HEK293 (cell line): ENCODE measurements around the gene MYADML2.

Experiments
- CTCF ChIA-PET: fragments of 350-600 bp; formaldehyde crosslinking; extraction: SDS; loops from one replicate; lab custom pipeline; 2021; ENCODE audit warnings: antibody characterized with exemption; lab: Yijun Ruan, JAX
- POLR2A ChIA-PET: fragments of 300-600 bp; formaldehyde crosslinking; extraction: SDS; loops from one replicate; lab custom pipeline; 2020; ENCODE audit warnings: antibody characterized with exemption, inconsistent platforms; lab: Yijun Ruan, JAX
- H3K27ac ChIP-seq: fragments of 200-500 bp; sonication (Bioruptor generic); 2 replicates; pipeline ENCODE4 v1.5.1; 2014; ENCODE audit warnings: low read depth, low read length, control low read depth, inconsistent platforms; ENCODE audit errors: extremely low read depth
- H3K36me3 ChIP-seq, 2 experiments: fragments of 200-500 bp in 1 of 2; sonication (Bioruptor generic) in 1 of 2; 1 replicate in 1 of 2; 2 replicates in 1 of 2; pipeline ENCODE4 v1.5.1; 2014 to 2017; ENCODE audit warnings: inconsistent platforms in 2 of 2, low read length in 2 of 2; ENCODE audit not compliant: control insufficient read depth in 2 of 2, insufficient read depth in 1 of 2
- H3K4me1 ChIP-seq: fragments of 200-500 bp; sonication (Bioruptor generic); 2 replicates; pipeline ENCODE4 v1.5.1; 2014; ENCODE audit warnings: mild to moderate bottlenecking, low read length, inconsistent platforms; ENCODE audit not compliant: control insufficient read depth, insufficient read depth
- H3K4me3 ChIP-seq: 2 replicates; pipeline ENCODE4 v1.5.1; 2011; ENCODE audit warnings: low read depth, mild to moderate bottlenecking, control low read depth, low read length, moderate library complexity
- H3K9me3 ChIP-seq: fragments of 200-500 bp; sonication (Bioruptor generic); 2 replicates; pipeline ENCODE4 v1.5.1; 2014; ENCODE audit warnings: low read depth, low read length, inconsistent platforms; ENCODE audit not compliant: control insufficient read depth, insufficient read depth
- BCL11A ChIP-seq: fragments of 450-650 bp; formaldehyde crosslinking; IDR thresholded peaks from 2 replicates; pipeline ENCODE4 v1.5.1; 2016; ENCODE audit warnings: low read depth, missing biosample characterization, missing genetic modification characterization
- EGR2 ChIP-seq: fragments of 450-650 bp; formaldehyde crosslinking; IDR thresholded peaks from 2 replicates; pipeline ENCODE4 v1.5.1; 2016; ENCODE audit warnings: low read depth, missing biosample characterization, missing genetic modification characterization
- YY2 ChIP-seq: fragments of 450-650 bp; formaldehyde crosslinking; IDR thresholded peaks from 2 replicates; pipeline ENCODE4 v1.5.1; 2016; ENCODE audit warnings: missing biosample characterization, missing genetic modification characterization
- ZBTB8A ChIP-seq: fragments of 450-650 bp; formaldehyde crosslinking; IDR thresholded peaks from 2 replicates; pipeline ENCODE4 v1.5.1; 2016; ENCODE audit warnings: missing biosample characterization, missing genetic modification characterization
- ZFHX2 ChIP-seq: fragments of 450-650 bp; formaldehyde crosslinking; conservative IDR thresholded peaks from 2 replicates; pipeline ENCODE4 v1.5.1; 2016; ENCODE audit warnings: missing biosample characterization, missing genetic modification characterization
- ZNF114 ChIP-seq: fragments of 450-650 bp; formaldehyde crosslinking; IDR thresholded peaks from 2 replicates; pipeline ENCODE4 v1.5.0; 2017; ENCODE audit warnings: missing biosample characterization, missing genetic modification characterization
- ZNF274 ChIP-seq, 2 experiments: fragments of 200-500 bp in 1 of 2; fragments of 450-650 bp in 1 of 2; sonication (Bioruptor generic) in 1 of 2; formaldehyde crosslinking in 1 of 2; IDR thresholded peaks; 2 replicates each; pipeline versions ENCODE4 v1.5.1 to v1.6.1; 2014 to 2016; ENCODE audit warnings: borderline replicate concordance in 1 of 2, inconsistent platforms in 1 of 2, low read length in 1 of 2, missing biosample characterization in 1 of 2, missing genetic modification characterization in 1 of 2
- ZNF292 ChIP-seq: fragments of 450-650 bp; formaldehyde crosslinking; IDR thresholded peaks from 2 replicates; pipeline ENCODE4 v1.5.1; 2016; ENCODE audit warnings: low read depth, missing biosample characterization, missing genetic modification characterization, borderline replicate concordance
- ZNF529 ChIP-seq: fragments of 450-650 bp; formaldehyde crosslinking; IDR thresholded peaks from 2 replicates; pipeline ENCODE4 v1.5.1; 2017; ENCODE audit warnings: missing genetic modification characterization, missing biosample characterization; ENCODE audit not compliant: insufficient replicate concordance
- ZNF544 ChIP-seq: fragments of 450-650 bp; formaldehyde crosslinking; IDR thresholded peaks from 2 replicates; pipeline ENCODE4 v1.5.0; 2017; ENCODE audit warnings: missing biosample characterization, missing genetic modification characterization
- ZNF621 ChIP-seq: fragments of 450-650 bp; formaldehyde crosslinking; IDR thresholded peaks from 2 replicates; pipeline ENCODE4 v1.5.1; 2017; ENCODE audit warnings: missing biosample characterization, missing genetic modification characterization
- ZNF707 ChIP-seq: fragments of 450-650 bp; formaldehyde crosslinking; IDR thresholded peaks from 2 replicates; pipeline ENCODE4 v1.5.1; 2016; ENCODE audit warnings: missing biosample characterization, missing genetic modification characterization
- ZNF791 ChIP-seq: fragments of 450-650 bp; formaldehyde crosslinking; IDR thresholded peaks from 2 replicates; pipeline ENCODE4 v1.5.1; 2016; ENCODE audit warnings: missing biosample characterization, missing genetic modification characterization
- TF ChIP-seq, protein P1 (sequence below): fragments of 450-650 bp; formaldehyde crosslinking; IDR thresholded peaks from 2 replicates; pipeline ENCODE4 v1.5.1; 2016; ENCODE audit warnings: missing biosample characterization, missing genetic modification characterization
- TF ChIP-seq, protein P2 (sequence below): fragments of 450-650 bp; formaldehyde crosslinking; IDR thresholded peaks from 2 replicates; pipeline ENCODE4 v1.5.1; 2016; ENCODE audit warnings: missing biosample characterization, missing genetic modification characterization
- TF ChIP-seq, protein P3 (sequence below): fragments of 450-650 bp; formaldehyde crosslinking; IDR thresholded peaks from 2 replicates; pipeline ENCODE4 v1.5.1; 2016; ENCODE audit warnings: missing biosample characterization, missing genetic modification characterization
- TF ChIP-seq, protein P4 (sequence below): fragments of 450-650 bp; IDR thresholded peaks from 2 replicates; pipeline ENCODE4 v1.5.1; 2018; ENCODE audit warnings: missing biosample characterization, missing genetic modification characterization
- TF ChIP-seq, protein P5 (sequence below): fragments of 450-650 bp; formaldehyde crosslinking; IDR thresholded peaks from 2 replicates; pipeline ENCODE4 v1.5.1; 2016; ENCODE audit warnings: missing biosample characterization, missing genetic modification characterization, low read depth

Gene MYADML2

DNA sequence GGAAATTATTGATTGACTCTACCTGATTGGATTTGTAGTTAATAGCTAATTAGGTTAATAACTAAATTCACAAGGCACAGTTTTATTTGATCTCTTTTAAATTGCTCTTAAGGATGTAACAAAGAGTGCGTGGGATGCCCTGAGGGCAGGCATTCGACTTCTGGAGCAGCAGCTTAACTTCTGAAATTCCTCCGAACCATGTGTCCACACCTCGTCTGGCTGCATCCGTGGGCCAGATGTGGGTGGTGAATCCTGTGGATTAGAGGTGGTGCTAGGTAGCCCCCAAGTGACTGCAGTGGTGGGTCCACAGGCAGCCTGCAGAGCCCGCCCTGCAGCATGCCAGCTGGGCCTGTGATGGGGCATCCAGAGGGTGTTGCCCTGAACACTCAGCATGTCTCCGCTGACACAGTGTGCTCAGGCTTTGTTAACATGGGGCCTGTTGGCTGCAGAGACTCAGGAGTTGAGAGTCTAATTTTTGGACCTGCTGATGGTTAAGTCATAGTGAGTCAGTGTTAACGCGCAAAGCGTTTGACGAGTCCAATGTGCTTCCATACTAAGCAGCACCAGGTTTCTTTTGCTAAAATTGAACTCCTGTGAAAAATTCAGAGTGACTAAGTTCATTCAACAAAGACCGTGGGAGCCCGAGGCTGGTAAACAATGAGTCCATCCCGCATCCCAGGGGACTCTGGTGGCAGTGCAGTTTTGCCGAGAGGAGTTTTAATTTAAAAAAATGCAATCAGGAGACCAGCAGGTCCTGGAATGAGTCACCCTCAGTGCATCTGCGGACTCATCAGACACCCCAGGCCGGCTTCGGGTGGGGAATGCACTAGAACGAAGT lies 48.8 kb downstream of the MYADML2 start (continued):
- TF ChIP-seq ZNF274 (IDR thresholded peaks at IDR 0.05; ENCODE audit: low read length) (no peak), ZNF274 (tag by site-specific recombination; IDR thresholded peaks at IDR 0.05; ENCODE audit: borderline replicate concordance) (no peak), ZNF114 (tag by site-specific recombination) (no peak)
- TF ChIP-seq, protein P1, sequence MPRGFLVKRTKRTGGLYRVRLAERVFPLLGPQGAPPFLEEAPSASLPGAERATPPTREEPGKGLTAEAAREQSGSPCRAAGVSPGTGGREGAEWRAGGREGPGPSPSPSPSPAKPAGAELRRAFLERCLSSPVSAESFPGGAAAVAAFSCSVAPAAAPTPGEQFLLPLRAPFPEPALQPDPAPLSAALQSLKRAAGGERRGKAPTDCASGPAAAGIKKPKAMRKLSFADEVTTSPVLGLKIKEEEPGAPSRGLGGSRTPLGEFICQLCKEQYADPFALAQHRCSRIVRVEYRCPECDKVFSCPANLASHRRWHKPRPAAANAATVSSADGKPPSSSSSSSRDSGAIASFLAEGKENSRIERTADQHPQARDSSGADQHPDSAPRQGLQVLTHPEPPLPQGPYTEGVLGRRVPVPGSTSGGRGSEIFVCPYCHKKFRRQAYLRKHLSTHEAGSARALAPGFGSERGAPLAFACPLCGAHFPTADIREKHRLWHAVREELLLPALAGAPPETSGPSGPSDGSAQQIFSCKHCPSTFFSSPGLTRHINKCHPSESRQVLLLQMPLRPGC (tag by site-specific recombination): peak; percentile 61; the same call in 1 of the 2 replicates

DNA sequence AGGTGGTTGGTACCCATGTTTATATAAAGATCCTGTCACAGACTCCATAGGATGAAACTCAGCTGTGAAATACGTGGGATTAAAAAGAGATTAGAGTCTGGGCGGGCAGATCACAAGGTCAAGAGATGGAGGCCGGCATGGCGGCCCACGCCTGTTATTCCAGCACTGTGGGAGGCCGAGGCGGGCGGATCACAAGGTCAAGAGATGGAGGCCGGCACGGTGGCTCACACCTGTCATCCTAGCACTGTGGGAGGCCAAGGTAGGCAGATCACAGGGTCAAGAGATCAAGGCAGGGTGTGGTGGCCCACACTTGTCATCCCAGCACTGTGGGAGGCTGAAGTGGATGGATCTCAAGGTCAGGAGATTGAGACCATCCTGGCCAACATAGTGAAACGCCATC lies 51.6 kb downstream of the MYADML2 start:
- ChIA-PET CTCF (interaction anchor here (0.7 kb wide), 1 partner anchor 170 kb away, joined by 3 read pairs; no protein-coding TSS in a partner anchor), POLR2A (interaction anchor here (1.3 kb wide), 1 partner anchor 18 kb away, joined by 3 read pairs; no protein-coding TSS in a partner anchor)
- H3K27ac ChIP-seq: no peak overlapping the region

DNA sequence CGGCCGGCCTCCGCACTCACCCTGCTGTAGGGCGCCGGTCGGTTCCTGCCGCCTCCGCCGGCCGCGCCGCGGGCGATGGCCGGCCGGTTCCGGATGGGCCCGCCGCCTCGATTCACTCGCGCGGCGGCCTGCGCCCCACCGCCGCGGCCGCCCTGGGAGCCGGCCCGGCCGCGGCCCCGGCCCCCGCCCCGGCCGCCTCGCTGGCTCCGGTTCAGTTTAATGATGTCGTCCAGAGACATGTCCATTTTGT lies 55.8 kb downstream of the MYADML2 start:
- no peak for TF ChIP-seq ZNF791 (tag by site-specific recombination)
- no peak for TF ChIP-seq ZNF707 (tag by site-specific recombination)
- TF ChIP-seq ZBTB8A: no peak
- TF ChIP-seq, protein P2, sequence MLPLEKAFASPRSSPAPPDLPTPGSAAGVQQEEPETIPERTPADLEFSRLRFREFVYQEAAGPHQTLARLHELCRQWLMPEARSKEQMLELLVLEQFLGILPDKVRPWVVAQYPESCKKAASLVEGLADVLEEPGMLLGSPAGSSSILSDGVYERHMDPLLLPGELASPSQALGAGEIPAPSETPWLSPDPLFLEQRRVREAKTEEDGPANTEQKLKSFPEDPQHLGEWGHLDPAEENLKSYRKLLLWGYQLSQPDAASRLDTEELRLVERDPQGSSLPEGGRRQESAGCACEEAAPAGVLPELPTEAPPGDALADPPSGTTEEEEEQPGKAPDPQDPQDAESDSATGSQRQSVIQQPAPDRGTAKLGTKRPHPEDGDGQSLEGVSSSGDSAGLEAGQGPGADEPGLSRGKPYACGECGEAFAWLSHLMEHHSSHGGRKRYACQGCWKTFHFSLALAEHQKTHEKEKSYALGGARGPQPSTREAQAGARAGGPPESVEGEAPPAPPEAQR (tag by site-specific recombination): no peak
- TF ChIP-seq ZNF544 (tag by site-specific recombination): no peak
- TF ChIP-seq, protein P3, sequence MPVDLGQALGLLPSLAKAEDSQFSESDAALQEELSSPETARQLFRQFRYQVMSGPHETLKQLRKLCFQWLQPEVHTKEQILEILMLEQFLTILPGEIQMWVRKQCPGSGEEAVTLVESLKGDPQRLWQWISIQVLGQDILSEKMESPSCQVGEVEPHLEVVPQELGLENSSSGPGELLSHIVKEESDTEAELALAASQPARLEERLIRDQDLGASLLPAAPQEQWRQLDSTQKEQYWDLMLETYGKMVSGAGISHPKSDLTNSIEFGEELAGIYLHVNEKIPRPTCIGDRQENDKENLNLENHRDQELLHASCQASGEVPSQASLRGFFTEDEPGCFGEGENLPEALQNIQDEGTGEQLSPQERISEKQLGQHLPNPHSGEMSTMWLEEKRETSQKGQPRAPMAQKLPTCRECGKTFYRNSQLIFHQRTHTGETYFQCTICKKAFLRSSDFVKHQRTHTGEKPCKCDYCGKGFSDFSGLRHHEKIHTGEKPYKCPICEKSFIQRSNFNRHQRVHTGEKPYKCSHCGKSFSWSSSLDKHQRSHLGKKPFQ: no peak
- no peak for TF ChIP-seq ZNF529 (tag by site-specific recombination)
- no peak for TF ChIP-seq YY2 (tag by site-specific recombination)
- TF ChIP-seq, protein P4, sequence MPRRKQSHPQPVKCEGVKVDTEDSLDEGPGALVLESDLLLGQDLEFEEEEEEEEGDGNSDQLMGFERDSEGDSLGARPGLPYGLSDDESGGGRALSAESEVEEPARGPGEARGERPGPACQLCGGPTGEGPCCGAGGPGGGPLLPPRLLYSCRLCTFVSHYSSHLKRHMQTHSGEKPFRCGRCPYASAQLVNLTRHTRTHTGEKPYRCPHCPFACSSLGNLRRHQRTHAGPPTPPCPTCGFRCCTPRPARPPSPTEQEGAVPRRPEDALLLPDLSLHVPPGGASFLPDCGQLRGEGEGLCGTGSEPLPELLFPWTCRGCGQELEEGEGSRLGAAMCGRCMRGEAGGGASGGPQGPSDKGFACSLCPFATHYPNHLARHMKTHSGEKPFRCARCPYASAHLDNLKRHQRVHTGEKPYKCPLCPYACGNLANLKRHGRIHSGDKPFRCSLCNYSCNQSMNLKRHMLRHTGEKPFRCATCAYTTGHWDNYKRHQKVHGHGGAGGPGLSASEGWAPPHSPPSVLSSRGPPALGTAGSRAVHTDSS (tag by site-specific recombination): no peak
- no peak for TF ChIP-seq ZNF292 (tag by site-specific recombination)
- TF ChIP-seq, protein P5, sequence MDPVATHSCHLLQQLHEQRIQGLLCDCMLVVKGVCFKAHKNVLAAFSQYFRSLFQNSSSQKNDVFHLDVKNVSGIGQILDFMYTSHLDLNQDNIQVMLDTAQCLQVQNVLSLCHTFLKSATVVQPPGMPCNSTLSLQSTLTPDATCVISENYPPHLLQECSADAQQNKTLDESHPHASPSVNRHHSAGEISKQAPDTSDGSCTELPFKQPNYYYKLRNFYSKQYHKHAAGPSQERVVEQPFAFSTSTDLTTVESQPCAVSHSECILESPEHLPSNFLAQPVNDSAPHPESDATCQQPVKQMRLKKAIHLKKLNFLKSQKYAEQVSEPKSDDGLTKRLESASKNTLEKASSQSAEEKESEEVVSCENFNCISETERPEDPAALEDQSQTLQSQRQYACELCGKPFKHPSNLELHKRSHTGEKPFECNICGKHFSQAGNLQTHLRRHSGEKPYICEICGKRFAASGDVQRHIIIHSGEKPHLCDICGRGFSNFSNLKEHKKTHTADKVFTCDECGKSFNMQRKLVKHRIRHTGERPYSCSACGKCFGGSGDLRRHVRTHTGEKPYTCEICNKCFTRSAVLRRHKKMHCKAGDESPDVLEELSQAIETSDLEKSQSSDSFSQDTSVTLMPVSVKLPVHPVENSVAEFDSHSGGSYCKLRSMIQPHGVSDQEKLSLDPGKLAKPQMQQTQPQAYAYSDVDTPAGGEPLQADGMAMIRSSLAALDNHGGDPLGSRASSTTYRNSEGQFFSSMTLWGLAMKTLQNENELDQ (tag by site-specific recombination): no peak
- H3K36me3 ChIP-seq: peaks cover 67 to 69% of the 10 kb centered on the region in 2 experiments
- peak overlapping the region; percentile 96 for H3K27ac ChIP-seq
- H3K4me1 ChIP-seq: peaks cover 5% of the 10 kb centered on the region; the same call in 1 of the 2 replicates
- ChIA-PET CTCF (no interaction called here), POLR2A (interaction anchor here (0.6 to 2.2 kb wide), 7 partner anchors 13 to 65 kb away, joined by 3 to 8 read pairs (median 6); partner anchors contain the start of gene MCRIP1)
- H3K9me3 ChIP-seq: no peaks in the 10 kb centered on the region
- peak overlapping the region; percentile 92 for H3K4me3 ChIP-seq

More for the DNA sequence above, 51.6 kb downstream of the MYADML2 start:
- H3K36me3 ChIP-seq: peaks cover 54 to 65% of the 10 kb centered on the region in 2 experiments
- TF ChIP-seq BCL11A (tag by site-specific recombination): no peak
- TF ChIP-seq EGR2 (tag by site-specific recombination): peak; percentile 99
- peak; percentile 87 for TF ChIP-seq ZFHX2 (tag by site-specific recombination)
- TF ChIP-seq ZNF621: no peak
- H3K9me3 ChIP-seq: no peaks in the 10 kb centered on the region
- no peak overlapping the region for H3K4me3 ChIP-seq
- 0 out of 2 replicates have a peak, but pooled peaks cover 4% of the 10 kb centered on the region for H3K4me1 ChIP-seq
